ENCODE results near the gene UBL4A.
A peak's percentile ranks its signal among the peaks of the same experiment; 100 is the strongest.

The UBL4A gene

DNA sequence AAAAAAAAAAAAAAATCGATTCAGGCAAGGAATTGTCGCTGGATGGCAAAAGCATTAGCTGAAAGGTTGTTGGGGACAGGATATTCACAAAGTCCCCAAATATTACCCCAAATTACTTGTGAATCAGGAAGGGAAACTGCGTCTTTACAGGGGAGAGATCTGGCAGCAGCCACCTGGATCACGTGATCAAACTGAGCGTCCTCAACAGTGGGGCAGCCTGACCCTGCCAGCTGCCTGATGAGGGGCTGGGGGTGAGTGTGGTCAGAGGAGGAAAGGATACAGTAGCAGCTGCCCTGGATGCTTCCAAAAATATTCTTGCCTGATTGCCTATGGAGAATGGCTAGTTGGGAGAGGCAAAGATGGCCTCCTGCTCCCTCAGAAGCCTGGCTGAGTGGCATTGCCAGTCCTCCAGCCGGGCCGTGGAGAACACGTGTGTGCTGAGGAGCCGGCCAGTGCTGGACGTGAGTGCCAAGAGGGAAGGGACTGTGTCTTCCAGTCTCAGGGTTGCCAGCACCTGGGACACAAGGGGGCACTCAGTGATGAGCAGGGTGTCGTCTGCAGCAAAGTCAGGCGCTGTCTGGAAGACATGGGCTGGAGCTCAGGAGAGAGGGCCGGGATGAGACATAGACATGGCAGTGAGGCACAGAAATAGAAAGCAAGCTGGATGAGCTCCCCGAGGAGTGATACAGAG is 4.4 kb downstream of the UBL4A start:
- no peak for DNase-seq (ENCODE audit: low spot score)

DNA sequence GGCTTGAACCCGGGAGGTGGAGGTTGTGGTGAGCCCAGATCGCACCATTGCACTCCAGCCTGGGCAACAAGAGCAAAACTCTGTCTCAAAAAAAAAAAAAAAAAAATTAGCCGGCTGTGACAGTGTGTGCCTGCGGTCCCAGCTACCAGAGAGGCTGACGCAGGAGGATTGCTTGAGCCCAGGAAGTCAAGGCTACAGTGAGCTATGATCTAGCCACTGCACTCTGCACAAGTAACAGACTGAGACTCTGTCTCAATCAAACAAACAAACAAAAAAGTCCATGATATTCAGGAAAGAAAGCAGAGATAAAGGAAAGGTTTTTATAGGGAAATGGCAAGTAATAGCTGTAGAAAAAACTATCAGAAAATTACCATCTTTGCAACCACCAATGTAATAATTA is 5.2 kb downstream of the UBL4A start:
- no peak for DNase-seq (ENCODE audit: low spot score)

DNA sequence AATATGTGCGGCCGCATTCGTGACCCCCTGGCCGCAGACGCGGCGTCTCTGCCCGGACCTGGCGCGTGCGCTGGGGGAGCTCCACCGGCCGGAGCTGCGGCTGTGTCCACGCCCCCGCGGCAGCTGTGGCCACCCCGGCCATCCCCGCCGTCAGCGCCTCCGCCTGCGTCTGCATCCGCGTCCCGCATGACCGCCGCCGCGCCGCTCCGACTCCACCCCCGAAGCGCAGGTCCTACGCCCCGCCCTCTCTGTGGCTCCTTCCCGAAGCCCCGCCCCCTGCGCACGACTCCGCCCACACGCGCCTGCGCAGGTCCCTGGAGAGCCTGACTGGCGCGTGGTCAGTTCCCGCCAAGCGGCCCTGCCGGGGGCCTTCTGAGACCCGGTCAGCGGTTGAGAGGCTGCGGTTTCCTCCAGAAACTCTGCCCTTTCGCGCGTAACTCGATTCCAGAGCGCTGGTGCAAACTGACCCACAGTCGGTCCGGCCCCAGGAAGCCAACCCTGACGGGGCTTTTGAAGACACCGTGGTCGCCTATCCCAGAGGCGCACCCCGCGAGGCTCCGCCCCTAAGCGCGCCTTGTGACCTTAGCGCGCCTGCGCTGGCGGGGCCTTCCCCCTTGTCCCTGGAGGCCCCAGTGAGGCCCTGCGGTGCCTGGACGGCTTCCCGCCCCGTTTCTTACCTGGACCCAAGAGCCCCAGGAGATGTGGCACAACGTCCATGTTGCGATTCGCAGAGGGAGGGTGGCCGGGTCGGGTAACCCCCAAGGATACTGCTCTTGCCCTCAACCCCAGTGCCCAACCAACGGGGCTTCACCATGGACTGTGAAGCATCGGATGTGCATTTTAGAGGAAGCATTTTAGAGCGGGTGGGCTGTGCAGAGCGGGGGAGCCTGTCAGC is 7.4 kb downstream of the UBL4A start, which contains the start of gene LAGE3:
Gene LAGE3, minus strand, starts transcription at position 554 of the 895 bp plus-strand sequence. Its CDS starts 366 bp downstream, at position 188.
- DNase-seq (ENCODE audit: low spot score): peak; percentile 93

DNA sequence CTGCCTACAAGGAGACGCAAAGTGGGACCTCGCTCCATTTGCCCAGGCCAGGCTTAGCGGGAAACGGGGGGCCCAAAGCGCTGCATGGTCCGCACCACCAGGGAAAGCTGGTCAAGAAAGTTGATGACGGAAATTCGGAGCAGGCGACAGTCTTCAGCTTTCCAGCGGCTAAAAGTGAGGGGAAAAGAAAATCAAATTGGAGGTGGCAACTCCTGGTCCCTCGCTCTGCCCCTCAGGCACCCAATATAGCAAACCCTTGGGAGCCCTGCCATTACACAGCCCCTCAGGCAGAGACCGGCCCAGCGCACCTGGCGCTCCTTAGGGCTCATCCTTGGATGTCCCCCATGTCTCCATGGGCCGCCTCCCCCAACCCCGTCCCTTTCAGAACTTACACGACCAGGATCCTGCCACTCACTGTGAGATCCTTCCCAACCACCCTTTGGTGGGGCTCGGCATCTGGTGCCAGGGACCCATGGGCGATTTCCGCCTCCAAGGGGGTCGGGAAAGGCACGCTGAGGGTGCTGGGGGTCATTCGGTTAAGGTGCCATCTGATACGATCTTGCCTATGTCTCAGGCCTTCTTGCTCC is 8.4 kb downstream of the UBL4A start:
- DNase-seq (ENCODE audit: low spot score): no peak

DNA sequence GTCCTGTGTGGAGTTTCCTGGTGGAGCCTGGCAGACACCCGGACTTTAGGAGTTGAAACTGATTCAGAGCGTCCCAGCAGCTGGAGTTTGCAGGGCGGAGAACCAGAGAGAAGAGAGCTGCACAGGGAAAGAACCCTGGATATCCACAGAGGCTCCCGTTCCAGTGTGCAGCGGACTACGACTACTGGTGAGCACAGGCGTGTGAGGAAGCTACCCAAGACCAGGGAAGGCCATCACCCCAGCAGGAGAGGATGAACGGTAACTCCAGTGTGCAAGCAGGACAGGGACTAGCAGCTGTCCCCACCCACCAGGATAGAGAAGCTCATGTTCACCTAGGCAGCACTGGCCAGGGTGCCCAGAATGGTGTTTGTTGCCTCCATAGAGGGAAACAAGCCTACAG is 9.6 kb downstream of the UBL4A start:
- DNase-seq (ENCODE audit: low spot score): no peak

DNA sequence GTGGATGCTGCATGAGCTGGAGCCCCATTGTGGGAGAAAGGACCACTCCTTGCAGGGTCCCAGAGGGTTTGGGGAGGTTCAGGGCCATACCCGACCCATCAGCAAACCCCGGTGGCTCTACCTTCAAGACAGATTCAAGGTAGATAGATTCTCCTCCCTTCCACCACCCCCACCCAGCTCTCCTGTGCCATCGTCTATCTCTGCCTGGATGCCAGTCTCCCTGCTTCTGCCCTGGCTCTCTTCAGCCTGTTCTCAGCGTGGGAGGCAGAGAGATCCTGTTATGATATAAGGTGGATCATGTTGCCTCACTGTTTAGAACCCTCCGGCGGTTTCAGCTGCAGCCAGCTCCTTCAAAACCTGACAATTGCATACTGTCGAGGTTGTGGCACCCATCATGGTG is 12.7 kb downstream of the UBL4A start:
- DNase-seq (ENCODE audit: low spot score): no peak

DNA sequence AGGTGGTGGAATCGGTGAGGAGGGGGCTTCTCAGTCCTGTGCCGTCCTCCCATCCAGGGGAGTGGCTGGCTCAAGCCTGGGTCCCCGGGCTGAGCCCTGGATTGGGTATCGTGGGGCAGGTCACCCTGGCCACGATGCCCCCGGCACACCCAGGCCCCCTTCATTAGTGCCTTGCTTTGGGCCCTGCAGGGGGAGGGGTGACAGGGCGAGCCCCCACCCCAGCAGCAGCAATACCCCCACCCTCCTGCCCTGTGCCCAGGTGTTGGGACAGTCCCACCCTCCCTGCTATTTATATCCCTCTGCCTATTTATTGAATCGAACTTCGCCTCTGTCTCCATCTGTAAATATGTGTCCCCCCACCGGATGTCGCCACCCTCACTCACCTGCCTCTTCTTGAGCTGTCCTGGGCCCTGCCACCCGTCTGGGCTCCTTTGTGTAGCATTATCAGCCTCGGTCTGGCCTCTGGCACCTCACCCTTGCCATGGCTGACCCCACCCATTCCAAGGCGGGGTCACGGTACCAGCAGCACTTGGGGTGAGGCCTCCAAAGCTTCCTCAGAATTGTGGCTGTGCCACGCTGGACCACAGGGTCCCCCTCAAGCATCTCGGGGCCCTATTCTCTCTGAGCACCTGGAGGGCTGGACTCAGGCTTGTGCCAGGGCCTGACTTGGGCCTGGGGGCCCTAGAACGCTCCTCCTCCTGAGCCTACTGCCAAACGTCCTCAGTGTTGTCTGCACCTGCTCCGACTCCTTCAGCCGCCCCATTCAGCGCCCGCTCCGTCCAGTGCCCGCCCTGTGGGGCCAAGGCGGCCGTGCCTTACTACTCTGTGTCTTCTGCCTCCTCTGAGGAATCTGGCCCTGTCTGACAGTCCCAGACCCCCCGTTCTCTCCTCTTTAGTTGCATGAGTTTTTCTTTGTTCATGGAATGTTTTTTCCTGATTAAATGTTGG is 13.5 kb downstream of the UBL4A start:
- DNase-seq (ENCODE audit: low spot score): no peak

DNA sequence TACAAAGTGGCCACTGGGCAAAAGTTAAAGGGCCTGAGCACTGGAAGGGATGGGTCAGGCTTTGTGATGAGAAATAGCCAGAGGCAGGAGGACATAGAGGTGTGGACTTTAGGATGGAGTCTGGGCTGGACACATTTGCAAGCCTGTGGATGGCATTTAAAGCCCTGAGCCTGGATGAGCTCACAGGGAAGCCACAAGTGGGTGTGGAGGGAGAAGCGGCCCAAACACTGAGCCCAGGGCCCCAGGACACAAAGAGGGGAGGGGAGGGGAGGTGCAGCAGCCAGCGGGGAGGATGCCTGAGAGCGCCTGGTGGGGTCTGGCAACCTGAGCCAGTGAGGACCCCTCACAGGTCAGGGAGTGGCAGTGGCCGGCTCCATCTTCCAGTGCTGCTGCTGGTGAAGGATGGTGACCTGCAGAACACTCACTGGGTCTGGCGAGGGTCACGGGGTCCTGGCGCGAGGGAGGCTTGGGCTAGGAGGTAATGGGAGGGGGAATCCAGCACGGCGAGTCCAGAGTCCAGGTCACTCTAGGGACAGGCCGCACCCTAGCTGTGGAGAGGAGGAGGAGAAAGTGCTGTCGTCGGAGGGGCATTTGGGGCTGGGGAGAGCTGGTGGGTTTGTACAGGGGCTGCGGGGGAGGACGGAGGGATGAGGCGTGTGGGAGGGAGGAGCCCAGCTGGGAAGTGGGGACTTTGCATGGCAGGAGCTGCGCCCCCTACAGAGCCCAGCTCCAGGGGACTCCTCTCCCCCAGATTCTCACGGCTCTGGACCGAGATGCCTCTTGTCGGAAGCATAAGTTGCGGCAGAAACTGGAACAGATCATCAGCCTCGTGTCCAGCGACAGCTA is 14.4 kb downstream of the UBL4A start:
- DNase-seq (ENCODE audit: low spot score): no peak

DNA sequence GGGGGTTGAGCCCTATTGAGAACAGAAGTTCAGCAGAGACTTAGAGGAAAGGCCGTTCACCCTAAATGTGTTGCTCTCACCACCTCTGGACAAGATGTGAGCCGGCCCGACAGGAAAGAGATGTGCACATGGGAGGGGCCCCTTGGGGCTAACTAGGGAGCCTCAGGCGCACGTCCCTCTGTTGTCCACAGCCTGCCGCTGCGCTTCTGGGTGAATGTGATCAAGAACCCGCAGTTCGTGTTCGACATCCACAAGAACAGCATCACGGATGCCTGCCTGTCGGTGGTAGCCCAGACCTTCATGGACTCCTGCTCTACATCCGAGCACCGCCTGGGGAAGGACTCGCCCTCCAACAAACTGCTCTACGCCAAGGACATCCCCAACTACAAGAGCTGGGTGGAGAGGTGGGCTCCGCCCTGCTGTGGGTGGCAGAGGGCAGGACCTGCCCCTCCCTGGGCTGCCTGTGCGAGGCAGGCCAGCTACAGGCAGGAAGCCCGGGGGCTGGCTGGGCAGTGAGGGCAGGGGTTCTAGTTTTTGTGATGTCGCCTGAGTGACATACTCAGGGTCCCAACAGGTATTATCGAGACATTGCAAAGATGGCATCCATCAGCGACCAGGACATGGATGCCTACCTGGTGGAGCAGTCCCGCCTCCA is 15.4 kb downstream of the UBL4A start:
- no peak for DNase-seq (ENCODE audit: low spot score)

DNA sequence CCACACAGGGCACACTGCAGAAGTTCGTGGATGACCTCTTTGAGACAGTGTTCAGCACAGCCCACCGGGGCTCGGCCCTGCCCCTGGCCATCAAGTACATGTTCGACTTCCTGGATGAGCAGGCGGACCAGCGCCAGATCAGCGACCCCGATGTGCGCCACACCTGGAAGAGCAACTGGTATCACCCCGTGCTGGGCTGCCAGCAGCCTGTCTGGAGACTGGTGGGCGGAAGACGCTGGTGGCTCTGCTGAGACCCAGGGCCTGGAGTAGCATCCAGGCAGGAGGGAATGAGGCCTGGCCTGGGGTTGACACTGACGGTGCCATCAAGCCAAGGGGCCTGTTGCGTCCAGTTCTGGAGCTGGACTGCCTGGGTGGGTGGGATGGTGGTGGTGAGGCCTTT is 16.0 kb downstream of the UBL4A start:
- DNase-seq (ENCODE audit: low spot score): no peak

DNA sequence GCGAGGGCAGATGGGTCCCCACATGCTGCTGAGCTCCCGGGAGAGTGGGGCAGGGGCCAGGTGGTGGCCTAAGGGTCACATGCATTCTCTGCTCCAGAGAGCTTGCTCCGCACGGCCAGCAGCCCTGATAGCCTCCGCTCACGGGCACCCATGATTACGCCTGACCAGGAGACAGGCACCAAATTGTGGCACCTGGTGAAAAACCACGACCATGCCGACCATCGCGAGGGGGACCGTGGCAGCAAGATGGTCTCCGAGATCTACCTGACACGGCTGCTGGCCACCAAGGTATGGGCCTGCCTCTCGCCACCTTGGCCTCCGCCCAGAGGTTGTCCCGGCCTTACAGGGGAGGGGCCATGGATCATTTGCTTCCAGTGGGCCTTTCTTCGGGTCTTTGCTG is 16.5 kb downstream of the UBL4A start:
- no peak for DNase-seq (ENCODE audit: low spot score)

DNA sequence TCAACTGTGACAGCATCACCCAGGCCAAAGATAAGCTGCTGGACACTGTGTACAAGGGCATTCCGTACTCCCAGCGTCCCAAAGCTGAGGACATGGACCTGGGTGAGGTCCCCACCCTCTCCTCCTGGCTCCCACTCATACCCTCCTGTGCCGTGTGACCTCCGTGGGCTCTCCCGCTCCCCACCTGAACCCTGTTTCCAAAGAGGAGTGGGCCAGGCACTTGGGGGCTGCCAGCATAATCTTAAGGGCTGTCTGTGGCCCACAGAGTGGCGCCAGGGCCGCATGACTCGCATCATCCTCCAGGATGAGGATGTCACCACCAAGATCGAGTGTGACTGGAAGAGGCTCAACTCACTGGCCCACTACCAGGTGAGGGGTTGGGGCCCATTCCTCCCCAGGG is 17.3 kb downstream of the UBL4A start:
- DNase-seq (ENCODE audit: low spot score): no peak

DNA sequence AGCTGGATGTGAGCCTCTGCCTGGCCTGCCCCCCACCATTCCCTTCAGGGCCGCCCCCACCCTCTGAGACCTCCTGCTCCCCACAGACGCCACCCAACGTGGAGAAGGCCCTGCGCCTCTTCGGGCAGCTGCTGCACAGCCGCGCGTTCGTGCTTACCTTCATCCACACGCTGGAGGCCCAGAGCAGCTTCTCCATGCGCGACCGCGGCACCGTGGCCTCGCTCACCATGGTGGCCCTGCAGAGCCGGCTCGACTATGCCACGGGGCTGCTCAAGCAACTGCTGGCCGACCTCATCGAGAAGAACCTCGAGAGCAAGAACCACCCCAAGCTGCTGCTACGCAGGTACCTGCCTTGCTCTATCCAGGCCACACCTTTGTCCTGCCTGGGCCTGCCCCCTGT is 18.2 kb downstream of the UBL4A start:
- no peak for DNase-seq (ENCODE audit: low spot score)

DNA sequence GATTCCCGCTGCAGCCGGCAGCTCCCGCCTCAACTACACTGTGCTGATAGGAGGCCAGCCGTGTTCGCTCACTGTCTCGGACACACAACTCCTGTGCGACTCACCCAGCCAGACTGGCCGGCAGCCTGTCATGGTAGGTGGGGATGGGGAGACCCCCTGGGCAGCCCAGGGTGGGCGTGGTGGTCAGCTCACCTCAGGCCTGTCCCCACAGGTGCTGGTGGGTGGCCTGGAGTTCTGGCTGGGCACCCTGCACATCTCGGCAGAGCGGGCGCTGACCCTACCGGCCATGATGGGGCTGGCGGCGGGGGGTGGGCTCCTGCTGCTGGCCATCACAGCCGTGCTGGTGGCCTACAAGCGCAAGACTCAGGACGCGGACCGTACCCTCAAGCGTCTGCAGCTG is 18.9 kb downstream of the UBL4A start:
- no peak for DNase-seq (ENCODE audit: low spot score)

DNA sequence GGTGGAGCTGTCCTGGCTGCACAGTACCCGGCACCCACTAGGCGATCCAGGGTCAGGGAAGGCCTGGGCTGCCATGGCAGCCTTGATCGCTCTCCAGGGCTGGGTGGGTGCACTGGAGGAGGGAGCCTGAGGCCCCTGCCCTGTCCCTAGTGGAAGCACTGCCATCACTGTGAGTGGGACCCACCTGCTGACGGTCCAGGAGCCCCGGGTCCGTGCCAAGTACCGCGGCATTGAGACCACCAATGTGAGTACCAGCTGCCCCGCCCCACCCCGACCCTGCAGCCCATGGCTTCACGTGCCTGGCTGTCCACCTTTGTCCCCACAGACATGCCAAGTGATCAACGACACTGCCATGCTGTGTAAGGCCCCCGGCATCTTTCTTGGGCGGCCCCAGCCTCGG is 19.5 kb downstream of the UBL4A start:
- no peak for DNase-seq (ENCODE audit: low spot score)

DNA sequence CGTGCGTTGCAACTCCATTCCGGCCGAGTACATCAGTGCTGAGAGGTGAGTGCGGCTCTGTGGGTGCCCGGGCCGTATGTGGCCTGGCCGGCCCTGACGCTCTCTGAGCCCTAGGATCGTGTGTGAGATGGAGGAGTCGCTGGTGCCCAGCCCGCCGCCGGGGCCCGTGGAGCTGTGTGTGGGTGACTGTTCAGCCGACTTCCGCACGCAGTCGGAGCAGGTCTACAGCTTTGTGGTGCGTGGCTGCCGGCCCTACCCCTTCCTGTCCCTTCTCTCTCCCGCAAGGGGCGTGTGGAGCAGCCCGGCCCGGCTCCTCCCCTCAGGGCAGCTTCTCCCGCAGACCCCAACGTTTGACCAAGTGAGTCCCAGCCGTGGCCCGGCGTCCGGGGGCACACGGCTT is 20.4 kb downstream of the UBL4A start:
- no peak for DNase-seq (ENCODE audit: low spot score)

DNA sequence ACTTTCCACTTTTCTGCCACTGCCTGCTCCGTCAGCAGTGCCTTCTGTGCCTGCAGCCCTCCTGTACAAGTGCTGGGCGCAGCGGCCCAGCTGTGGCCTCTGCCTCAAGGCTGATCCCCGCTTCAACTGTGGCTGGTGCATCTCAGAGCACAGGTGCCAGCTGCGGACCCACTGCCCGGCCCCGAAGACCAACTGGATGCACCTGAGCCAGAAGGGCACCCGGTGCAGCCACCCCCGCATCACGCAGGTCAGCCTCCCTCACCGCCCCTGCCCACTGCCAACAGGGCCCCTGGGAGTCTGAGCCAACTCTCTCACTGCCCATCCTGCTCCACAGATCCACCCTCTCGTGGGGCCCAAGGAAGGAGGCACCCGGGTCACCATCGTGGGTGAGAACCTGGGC is 20.8 kb downstream of the UBL4A start:
- no peak for DNase-seq (ENCODE audit: low spot score)

DNA sequence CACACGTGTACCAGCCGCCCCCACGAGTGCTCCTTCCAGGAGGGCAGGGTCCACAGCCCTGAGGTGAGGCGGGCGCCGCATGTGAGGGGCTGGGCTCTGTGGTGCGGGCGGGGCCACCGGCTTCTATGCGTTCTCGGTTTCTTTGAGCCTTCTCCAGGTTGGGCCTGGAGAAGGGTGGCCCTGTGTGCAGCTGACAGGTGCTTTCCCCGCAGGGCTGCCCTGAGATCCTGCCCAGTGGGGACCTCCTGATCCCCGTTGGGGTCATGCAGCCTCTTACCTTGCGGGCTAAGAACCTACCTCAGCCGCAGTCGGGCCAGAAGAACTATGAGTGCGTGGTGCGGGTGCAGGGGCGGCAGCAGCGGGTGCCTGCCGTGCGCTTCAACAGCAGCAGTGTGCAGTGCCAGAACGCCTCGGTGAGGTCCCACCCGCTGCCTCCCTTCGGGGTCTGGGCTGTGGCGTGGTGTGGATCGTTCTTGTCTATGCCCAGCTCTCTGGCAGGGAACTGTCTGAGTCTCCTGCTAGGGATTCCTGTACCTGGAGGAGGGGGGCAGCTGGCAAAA is 21.5 kb downstream of the UBL4A start:
- DNase-seq (ENCODE audit: low spot score): no peak

DNA sequence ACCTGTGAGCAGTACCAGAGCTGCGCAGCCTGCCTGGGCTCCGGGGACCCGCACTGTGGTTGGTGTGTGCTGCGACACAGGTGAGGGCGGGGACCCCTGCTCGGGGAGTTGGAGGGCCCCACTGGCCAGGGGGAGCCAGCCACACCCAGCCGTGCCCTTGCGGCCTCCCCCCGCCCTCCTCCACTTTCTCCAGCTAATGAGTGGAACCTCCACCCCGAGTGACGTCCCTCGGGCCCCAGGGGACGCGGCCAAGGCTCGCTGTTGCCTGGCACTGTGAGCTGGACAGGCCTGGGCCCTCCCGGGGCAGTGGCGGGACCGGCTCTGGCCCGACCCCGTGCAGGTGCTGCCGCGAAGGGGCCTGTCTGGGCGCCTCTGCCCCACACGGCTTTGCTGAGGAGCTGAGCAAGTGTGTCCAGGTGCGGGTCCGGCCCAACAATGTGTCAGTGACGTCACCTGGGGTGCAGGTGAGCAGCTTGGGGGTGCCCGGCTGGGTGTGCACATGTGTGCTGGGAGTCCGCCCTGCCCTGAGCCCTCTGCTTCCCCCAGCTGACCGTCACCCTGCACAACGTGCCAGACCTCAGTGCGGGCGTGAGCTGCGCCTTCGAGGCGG is 22.7 kb downstream of the UBL4A start:
- no peak for DNase-seq (ENCODE audit: low spot score)

DNA sequence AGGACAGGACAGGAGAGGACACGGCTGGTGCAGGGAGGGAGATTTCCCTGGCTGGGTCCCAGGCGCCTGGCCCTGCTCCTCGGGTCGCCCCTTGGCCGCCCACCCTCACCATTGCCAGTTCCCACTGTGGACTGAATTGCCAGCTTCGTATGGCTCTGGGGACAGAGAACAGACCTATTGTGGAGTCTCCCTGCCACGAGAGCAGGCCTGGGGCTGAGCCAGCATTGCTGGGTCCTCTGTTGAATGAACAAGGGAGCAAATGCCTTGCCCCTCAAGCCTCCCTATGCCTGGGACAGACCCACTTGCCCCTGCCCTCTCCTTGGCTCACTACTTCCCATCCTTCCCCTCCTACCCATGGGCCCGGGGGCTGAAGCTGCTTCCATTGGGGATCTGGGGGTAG is 24.0 kb downstream of the UBL4A start:
- DNase-seq (ENCODE audit: low spot score): no peak

All from AG08395 (cell line).